IPS DF 4.7 (cell line): Measurements from ENCODE around the gene EPHA6.

Experiments
- DNase-seq: peaks from one replicate; pipeline ENCODE4 v3.0.0-alpha.2; 2013; ENCODE audit warnings: low spot score; ENCODE audit errors: extremely low read depth

EPHA6 gene

DNA sequence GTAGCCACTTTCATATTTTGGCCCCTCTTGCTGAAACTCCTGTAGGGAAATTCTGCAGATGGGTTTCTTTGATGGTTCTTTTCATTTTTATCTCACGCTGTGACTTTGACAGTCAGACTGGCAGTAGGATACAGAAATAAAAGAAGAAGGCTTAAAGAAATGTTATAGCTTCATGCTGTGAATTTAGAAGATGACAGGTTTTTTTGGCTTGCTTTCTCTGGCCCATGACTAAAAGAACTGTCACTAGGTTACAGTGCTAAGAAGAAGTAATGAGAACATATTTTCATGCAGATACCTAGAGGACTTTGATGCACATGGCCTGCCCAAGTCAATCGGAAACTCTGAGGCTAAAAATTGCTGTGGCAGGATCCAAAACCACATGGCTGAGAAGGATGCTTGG, 334.5 kb downstream of the EPHA6 start:
- no peak for DNase-seq

GRCh38 chr3:97161169-97161568, 346.8 kb downstream of the EPHA6 start:
- DNase-seq: no peak

DNA sequence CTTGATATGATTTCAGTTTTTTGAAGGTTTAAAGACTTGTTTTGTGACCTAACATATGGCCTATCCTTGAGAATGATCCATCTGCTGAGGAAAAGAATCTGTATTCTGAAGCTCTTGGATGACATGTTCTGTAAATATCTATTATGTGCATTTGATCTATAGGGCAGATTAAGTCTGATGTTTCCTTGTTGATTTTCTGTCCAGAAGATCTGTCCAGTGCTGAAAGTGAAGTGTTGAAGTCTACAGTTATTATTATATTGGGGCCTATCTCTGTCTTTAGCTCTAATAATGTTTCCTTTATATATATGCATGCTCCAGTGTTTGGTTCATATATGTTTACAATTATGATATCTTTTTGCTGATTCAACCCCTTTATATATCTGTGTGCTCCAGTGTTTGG, 362.8 kb downstream of the EPHA6 start:
- no peak for DNase-seq

GRCh38 chr3:97181704-97182103, 367.3 kb downstream of the EPHA6 start:
- DNase-seq: no peak

DNA sequence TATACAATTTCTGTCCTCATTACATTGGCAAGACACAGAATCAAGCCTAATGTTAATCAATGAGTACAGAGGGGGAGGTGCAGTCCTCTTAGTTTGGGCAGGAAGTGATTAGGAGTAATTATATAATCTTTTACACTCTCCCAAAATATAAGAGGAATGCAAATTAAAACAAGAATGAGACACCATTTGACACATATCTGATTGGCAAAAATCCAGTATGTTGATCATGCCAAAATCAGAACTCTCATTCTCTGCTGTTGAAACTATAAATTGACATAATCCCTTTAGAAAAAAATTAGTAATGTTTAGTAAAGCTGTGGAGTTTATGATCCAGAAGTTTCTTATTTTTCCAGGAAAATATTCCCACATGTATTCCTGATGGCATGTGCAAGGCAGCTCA, 373.4 kb downstream of the EPHA6 start:
- no peak for DNase-seq

GRCh38 chr3:97189835-97190234, 375.4 kb downstream of the EPHA6 start:
- no peak for DNase-seq

DNA sequence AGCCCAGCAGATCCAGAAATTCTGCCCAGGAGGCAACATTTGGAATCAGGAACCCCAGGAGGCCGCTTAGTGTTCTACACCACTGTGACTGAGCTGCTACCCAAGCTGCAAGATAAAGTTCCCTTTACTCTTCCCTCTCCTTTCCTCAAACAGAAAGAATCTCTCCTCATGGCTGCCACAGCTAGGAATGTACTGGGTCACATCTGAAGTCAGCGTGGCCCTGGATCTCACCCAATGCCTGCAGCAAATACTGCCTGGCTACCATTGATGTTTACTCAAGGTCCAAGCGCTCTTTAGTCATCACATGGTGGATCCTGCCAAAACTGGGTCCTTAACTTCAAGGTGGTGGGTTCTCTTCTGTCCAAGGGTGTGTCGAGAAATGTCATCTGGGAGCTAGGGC, 382.7 kb downstream of the EPHA6 start:
- no peak for DNase-seq

- no peak for DNase-seq
Measured at GRCh38 chr3:97197830-97198229, 383.4 kb downstream of the EPHA6 start.

DNA sequence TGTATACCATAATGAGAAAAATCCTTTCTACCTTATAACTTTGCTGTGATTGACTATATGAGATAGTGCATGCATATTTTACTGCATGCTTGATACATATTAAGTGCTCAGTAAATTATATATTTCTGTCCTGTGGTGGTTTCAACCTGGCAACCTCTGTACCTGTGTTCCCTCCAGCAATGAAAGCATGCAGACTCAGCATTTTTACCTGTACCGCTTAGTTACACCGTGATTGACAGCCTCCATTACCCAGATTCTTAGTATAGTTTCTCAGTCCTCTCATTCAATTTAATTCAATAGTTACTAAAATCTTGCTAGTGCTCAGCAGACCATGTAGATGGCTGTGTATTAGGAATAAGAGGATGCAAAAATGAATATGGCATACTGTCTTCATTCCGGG, 386.0 kb downstream of the EPHA6 start:
- no peak for DNase-seq

DNA sequence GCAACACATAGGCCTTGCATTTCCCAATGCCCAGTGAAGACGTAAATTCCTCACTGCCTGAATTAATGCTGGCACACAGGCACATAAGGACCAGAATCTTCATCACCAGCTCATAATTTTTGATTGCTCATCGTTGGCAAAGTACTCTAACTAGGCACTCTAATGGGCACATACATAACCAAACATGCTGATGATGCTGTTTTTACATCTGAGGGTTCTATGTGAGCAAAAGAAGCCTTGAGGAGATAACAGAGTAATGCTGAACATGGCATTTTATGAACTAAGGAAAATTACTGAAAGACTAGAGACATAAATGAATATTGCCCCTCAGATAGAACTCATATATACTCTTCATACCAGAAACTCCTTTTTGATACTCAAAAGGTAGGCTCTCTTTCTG, 387.4 kb downstream of the EPHA6 start:
- DNase-seq: no peak

- no peak for DNase-seq
Measured at GRCh38 chr3:97228966-97229365, 414.6 kb downstream of the EPHA6 start.

GRCh38 chr3:97230486-97230885, 416.1 kb downstream of the EPHA6 start:
- DNase-seq: no peak

DNA sequence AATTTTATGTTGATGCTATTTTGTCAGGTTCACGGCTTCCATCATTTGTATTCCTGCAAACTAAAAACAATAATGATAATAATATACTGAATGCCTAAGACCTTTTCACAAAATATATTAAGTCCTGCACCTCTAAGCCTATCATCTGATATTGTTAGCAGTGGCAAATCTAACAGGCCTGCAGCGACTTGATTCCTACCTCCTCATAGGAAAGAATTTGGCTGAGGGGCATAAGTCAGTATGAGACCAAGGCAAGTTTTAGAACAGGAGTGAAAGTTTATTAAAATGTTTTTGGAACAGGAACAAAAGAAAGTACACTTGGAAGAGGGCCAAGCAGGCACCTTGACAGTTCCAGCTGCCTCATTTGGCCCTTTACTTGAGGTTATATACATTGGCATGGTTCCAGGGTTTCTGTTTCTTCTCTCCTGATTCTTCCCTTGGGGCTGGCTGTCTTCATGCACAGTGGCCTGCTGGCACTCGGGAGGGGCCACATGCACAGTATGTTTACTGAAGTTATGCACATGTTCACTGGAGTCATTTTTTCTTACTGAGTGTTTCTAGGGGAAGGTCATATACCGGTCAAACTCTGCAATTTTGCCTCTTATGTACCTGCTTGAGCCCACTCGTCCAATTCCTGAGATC, 418.1 kb downstream of the EPHA6 start:
- no peak for DNase-seq

DNA sequence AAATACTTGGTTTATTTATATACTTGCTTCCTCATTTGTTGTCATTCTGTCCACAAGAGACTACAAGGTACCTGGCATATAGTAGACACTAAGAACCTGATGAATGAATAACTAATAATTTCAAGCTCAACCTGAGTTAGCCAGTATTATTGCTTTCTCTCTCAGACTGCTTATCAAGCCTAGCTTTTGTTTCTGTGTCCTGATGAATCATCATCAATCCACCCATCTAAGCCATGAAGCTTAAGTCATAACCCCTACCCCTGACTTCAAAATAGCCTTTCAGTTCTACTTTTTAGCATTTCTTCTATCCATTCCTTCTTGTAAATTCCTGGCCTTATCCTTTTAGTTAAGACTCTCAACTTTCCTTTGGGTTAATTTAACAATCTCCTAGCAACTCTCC, 420.8 kb downstream of the EPHA6 start:
- DNase-seq: no peak

GRCh38 chr3:97235611-97236315, 421.4 kb downstream of the EPHA6 start:
- DNase-seq: no peak

DNA sequence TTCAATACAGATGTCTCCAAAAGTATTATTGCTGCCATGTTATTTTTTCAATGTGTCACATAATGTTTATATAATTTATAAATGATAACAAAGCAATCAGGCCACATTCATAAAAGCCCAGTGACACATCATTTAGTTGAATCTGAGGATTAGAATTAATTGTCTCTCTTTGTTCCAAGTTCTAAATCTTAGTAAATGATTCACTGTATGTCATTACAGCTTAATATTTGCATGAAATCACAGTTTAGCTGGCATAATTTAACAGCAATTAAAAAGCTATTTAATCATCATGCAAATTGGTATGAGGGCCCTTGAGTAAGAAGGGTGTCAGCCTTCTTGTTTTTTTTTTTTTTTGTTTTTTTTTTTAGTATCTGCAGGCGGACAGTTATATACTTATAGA, 427.0 kb downstream of the EPHA6 start:
- no peak for DNase-seq

DNA sequence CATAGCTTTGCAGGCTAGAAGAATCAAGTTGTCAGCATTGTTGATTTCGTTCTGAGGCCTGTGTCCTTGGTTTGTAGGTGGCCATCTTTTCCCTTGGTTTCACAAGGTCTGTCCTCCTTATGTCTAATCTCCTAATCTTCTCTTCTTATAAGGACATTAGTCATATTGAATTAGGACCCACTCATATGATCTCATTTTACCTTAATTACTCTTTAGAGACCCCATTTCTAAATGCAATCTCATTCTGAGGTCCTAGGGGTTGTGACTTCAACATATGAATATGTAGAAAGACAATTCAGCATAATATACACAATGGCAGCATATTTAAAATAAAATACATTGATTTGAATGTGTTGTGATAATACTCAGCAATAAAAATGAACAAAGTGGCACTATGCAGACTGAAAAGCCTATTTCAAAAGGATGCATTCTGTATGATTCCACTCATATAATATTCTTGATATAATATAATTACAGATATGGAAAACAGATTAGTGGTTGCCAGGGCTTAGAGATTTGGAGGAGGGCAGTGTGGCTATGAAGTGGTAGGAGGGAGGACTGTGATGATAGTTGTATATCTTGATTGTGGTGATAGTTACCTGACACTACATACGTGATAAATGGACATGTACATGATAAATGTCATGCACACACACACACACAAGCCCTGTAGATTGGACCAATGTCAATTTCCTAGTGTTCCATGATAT, 431.0 kb downstream of the EPHA6 start:
- no peak for DNase-seq

DNA sequence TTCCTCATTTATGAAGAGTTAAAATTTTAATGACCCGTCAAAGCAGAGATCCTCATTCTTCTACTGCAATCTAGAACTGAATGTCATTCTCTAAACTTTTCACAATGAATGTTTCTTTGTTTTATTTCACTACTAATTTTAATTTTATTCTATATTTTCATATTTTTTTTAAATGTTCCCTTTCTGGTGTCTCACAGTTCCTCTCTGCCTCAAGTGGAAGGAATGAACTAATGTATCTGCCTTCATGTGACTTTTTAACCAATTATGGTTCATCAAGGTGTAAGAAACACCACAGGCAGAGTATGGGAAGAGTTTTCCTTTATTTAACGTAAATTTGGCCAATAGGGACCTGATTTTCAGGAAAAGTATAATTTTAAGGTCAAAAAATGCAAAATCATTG, 441.7 kb downstream of the EPHA6 start:
- DNase-seq: no peak

GRCh38 chr3:97257942-97258697, 443.7 kb downstream of the EPHA6 start:
- DNase-seq: no peak

DNA sequence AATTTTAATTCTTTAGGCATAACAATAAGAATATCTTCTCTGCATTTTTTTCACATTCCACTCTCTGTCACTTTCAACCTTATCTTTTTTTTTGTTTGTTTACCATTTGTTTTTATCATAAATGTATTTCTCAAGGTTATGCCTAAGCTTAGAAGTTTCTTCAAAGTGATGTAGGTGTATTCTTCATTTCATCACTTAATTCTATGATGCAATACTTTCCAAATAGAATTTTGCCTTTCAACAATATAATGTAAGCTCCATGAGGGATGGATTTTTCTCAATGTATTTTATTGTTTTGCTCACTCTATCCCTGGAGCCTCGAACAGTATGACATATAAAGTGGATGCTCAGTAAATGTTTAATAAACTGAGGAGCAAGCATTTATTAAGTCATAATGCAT, 444.9 kb downstream of the EPHA6 start:
- DNase-seq: no peak

DNA sequence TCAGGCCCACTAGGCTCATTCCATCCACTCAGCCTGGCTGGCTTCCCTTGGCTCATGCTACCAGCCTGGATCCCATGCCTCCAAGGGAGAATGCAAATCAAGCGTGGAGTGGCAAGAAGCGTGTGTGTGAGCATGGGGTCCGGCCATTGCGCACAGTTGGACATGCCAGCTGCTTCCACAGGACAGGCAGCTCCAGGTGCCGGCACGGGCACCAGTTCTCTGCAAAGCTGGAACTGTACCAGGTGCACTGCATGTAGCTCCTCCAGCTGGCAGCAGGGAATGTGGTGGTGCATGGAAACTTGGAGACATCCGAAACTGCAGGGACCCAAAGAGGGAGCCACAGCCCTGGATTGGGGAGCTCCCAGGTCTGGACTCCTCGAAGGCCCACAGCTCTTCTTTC, 449.8 kb downstream of the EPHA6 start:
- DNase-seq: no peak
